ENCODE measurements around the gene PDCD5.
A peak's percentile ranks its signal among the peaks of the same experiment; 100 is the strongest.
"Not testable (repeated sequence)": the region's sequence is repeated elsewhere in the genome, so short reads cannot be mapped to it uniquely, and the experiment has no call there.

The PDCD5 gene

GRCh38 chr19:32576790-32577189 lies 4.2 kb upstream of the PDCD5 start:
- no peak for DNase-seq (ENCODE audit: low read depth, low spot score)

DNA sequence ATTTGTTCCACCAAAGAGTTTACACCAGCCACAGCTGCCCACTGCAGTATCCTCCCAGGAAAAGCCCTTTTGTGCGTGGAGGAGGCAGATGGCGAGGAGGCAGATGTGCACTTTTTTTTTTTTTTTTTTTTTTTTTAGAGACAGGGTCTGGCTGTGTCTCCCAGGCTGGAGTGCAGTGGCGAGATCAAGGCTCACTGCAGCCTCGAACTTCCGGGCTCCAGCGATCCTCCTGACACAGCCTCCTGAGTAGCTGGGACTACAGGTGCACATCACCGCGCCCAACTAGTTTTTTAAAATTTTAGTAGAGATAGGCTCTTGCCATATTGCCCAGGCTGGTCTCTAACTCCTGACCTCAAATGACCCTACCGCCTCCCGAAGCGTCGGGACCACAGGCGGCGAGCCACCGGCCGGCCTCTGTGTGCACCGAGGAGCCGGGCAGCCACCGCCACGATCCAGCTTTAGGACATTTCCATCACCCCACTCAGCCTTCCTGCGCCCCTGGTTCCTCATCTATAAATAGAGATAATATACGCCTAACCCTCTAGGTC lies 563 bp upstream of the PDCD5 start:
- no peak for DNase-seq (ENCODE audit: low read depth, low spot score)

DNA sequence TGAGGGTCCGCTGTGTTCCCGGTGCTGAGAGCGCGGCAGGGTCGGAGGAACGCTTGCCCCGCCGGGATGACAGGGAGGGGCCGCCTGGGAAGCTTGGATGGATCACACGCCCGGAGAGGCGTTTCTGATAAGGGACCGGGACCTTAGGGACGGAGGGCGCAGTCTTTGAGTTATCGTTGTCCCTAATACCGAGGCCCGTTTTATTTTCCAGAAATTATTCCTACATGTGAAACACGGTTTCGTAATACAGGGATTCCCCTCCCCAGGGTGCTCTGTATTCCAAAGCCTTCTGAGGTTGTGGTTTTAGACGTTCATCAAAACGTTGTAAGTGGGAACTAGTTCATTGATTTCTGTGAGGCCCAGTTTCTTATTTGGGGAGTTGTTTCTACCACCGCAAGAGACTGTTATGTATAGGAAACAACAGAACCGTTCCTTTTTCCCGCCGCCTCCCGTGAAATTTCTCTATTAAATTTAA lies 752 bp downstream of the PDCD5 start:
- DNase-seq (ENCODE audit: low read depth, low spot score): no peak

DNA sequence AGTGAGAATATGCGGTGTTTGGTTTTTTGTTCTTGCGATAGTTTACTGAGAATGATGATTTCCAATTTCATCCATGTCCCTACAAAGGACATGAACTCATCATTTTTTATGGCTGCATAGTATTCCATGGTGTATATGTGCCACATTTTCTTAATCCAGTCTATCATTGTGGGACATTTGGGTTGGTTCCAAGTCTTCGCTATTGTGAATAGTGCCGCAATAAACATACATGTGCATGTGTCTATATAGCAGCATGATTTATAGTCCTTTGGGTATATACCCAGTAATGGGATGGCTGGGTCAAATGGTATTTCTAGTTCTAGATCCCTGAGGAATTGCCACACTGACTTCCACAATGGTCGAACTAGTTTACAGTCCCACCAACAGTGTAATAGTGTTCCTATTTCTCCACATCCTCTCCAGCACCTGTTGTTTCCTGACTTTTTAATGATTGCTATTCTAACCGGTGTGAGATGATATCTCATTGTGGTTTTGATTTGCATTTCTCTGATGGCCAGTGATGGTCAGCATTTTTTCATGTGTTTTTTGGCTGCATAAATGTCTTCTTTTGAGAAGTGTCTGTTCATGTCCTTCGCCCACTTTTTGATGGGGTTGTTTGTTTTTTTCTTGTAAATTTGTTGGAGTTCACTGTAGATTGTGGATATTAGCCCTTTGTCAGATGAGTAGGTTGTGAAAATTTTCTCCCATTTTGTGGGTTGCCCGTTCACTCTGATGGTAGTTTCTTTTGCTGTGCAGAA lies 6.9 kb downstream of the PDCD5 start:
- not testable (repeated sequence) for DNase-seq (ENCODE audit: low read depth, low spot score)

GRCh38 chr19:32594021-32594420 lies 13.0 kb downstream of the PDCD5 start:
- DNase-seq (ENCODE audit: low read depth, low spot score): no peak

DNA sequence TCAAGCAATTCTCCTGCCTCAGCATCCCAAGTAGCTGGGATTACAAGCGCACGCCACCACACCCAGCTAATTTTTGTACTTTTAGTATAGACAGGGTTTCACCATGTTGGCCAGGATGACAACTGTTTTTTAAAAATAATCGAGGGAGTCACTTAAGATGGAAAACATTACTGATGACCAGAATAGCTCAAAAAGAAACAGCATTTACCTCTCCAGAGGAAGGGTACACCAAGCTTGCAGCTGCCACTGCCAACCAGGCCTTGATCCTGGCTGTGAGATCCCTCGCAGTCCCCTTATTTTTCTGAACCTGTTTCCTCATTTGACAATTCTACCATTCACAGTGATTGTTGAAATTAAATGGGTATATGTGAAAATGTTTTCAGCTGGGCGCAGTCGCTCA lies 14.5 kb downstream of the PDCD5 start:
- DNase-seq (ENCODE audit: low read depth, low spot score): no peak

- DNase-seq (ENCODE audit: low read depth, low spot score): no peak
These were observed 17.0 kb downstream of the PDCD5 start for GRCh38 chr19:32598022-32598421.

- no peak for DNase-seq (ENCODE audit: low read depth, low spot score)
These were observed 18.3 kb downstream of the PDCD5 start for GRCh38 chr19:32599258-32599657.

DNA sequence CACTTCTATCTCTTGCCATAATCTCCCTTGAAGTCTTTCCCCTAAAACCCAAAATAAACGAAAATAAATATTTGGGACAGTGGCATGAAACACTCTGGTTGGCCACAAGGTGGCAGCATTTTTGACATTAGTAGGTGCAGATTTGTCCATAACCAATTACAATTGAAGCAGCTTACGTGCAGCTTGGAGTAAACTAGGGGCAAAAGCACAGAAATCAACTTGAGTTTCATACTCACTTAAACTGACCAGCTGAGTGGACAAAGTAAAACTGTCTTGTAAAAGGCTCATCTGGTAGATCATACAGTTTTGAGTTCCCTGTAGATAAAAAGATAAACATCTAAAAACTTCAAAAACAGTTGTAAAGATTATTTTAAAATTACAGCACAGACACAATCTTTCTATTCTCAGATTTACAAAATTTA lies 18.8 kb downstream of the PDCD5 start:
- DNase-seq (ENCODE audit: low read depth, low spot score): peak; percentile 20

GRCh38 chr19:32603961-32604360 lies 23.0 kb downstream of the PDCD5 start:
- no peak for DNase-seq (ENCODE audit: low read depth, low spot score)

DNA sequence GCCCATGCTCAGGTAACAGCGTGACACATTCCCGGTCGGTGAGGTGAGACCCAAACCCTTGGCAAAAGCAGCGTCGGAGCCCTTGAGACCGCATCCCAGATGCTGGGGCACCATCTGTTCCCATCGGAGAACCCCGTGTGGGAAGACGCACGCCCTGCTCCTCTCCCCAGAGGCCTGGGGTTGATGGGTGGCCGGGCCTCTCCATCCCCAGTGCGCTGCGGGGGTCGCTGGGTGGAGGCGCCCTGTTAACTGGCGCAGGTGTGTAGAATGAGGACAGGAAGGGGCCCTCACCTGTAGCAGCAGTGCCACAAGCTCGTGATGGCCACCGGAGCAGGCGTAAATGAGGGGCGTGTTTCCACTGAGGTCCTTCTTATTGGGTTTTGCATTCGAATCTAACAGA lies 24.6 kb downstream of the PDCD5 start:
- DNase-seq (ENCODE audit: low read depth, low spot score): no peak

DNA sequence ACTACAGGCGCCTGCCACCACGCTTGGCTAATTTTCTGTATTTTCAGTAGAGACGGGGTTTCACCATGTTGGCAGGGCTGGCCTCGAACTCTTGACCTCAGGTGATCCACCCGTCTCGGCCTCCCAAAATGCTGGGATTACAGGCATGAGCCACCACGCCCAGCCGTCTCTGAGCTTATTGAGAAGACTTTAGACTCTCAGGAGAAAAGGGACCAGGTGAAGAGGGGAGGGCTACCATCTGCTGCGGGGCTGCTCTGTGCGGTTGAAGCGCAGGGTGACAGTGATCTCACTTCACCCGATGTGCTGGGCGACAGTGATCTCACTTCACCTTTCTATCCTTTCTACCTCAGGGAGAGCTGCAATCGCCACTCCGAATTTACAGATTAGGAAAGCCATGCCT lies 25.3 kb downstream of the PDCD5 start:
- DNase-seq (ENCODE audit: low read depth, low spot score): no peak

DNA sequence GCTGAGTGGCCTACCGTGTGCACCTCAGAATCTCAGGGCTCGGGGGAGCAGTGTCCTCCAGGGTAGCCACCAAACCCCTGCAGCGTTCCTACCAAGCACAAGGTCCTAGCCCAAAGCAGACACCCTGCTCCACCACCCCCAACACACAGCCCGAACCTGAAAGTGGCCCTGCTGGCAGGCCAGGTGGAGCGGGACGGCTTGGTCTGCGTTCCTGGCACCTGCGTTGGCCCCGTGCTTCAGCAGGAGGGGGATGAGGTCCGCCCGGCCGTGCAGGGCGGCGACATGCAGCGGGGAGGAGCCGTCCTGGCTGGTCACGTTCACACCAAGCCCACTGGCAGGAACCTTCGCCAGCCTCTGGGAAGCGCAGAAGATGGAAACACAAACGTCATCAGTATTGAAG lies 26.5 kb downstream of the PDCD5 start:
- DNase-seq (ENCODE audit: low read depth, low spot score): no peak

DNA sequence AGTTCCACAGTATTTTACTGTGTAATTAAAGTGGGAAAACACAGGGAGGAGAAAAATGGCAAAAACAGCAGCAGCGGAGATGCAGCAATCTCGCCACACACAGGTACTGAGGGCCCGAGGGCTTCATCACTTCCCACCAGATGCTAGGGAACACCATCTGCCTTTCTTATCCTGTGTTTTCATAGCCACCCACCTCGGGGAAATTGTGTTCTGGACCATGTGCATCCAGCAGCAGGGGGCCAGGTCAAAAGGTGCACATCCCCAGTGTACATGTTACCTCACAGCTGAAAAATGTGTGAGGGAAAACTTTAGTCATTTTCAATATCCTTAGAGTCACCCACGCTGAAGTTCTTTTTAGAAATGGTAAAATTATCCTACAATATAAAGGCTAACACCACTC lies 30.2 kb downstream of the PDCD5 start:
- DNase-seq (ENCODE audit: low read depth, low spot score): no peak

GRCh38 chr19:32613008-32613407 lies 32.0 kb downstream of the PDCD5 start:
- no peak for DNase-seq (ENCODE audit: low read depth, low spot score)

- DNase-seq (ENCODE audit: low read depth, low spot score): no peak
These were observed 33.9 kb downstream of the PDCD5 start for GRCh38 chr19:32614916-32615315.

- DNase-seq (ENCODE audit: low read depth, low spot score): no peak
These were observed 34.6 kb downstream of the PDCD5 start for GRCh38 chr19:32615569-32615968.

DNA sequence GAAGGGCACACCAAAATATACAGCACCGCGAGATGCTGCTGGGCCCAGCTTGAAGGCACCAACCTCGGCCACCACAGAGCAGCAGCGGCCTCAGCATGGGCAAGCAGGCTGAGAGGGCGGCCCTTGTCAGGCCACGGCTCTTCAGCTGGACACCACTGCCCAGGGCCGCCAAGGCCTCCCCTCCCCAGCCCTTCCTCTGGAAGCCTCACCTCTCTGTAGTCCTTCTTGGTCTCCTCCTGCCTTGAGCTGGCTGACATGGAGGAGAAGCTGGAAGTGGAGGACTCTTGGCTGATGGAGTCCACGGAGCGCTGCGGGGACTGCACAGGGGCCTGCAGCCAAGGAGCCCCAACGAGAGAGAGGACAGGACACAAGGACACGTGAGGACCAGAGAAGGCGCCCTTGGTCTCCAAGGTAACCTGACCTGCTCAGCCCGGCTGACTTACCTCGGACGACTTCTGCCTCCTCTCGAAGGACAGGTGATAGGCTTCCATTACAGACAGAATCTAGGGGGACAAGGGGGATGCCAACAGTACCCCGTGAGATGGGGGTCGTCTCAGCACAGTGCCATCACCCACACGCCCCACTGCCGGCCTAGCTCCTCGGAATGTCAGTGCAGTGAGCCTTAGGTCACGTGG lies 38.2 kb downstream of the PDCD5 start:
- DNase-seq (ENCODE audit: low read depth, low spot score): no peak

DNA sequence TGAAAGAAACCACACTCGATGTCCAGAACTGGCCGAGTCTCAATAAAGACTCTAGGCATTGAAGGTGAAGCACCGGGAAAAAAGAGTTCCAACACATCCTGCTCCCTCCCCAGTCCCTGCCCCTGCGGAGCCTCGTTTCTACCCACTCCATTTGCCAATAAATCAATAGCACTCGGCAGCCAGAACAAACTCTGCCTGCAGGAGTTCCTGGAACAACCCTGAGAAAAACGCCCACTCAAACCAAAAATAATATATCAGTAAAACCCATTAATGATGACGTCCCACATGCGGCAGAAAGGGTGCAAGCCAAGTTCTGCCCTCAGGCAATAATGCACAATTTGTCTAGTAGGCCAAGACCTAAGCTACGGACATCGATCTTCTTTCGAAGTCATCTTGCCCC lies 41.0 kb downstream of the PDCD5 start:
- no peak for DNase-seq (ENCODE audit: low read depth, low spot score)

GRCh38 chr19:32624410-32624809 lies 43.4 kb downstream of the PDCD5 start:
- DNase-seq (ENCODE audit: low read depth, low spot score): no peak

DNA sequence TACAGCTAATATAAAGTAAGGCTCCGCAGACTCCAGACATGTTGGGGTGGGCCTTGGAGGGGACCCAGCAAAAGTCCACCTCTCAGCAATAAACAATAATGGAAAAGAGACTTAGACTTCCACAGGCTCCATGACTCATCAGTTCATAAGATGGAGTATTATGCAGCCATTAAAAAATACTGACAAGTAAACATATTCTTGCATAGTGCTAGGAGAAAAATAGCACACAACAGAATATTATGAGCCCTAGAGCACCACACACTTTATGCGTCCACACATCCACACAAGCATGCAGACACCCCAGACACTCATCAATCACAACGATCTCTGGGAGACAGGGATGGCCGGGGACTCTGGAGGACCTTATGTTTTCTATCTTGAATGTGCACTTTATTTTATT lies 46.0 kb downstream of the PDCD5 start:
- no peak for DNase-seq (ENCODE audit: low read depth, low spot score)

DNA sequence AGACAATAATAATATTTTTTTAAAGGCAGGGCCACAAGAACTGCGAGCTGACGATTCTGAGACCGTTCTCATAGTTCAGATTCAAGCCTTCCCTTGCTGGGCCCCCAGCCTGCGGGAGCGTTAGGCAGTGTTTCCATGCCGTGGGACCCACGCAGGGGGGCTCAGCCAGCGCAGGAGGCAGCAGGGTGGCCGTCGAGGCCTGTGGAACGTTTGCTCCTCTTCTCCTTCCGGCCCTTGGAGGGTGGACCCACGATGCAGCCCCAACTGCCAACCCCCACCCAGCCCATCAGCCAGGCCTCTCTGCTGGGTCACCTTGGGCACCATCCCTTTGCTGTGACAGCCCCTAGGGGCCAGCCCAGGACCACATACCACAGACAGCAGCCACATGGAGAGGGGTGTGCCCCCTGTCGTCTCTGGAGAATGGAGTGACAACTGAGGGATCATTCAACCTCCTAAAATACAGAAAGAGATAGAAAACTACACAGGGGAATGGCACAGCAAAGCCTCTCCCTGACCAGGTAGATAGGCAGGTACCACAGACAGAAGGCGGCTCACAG lies 46.8 kb downstream of the PDCD5 start:
- DNase-seq (ENCODE audit: low read depth, low spot score): no peak

- no peak for DNase-seq (ENCODE audit: low read depth, low spot score)
These were observed 49.3 kb downstream of the PDCD5 start for GRCh38 chr19:32630338-32630737.

Data from activated CD4-positive, CD25-positive, alpha-beta regulatory T cell treated with anti-CD3 and anti-CD28 coated beads, Interleukin-2, amount 50 U/mL, for 16 hours (primary cell).